D721Med (cell line): ENCODE measurements around the gene DENND10.
"Not testable (repeated sequence)": the region's sequence is repeated elsewhere in the genome, so short reads cannot be mapped to it uniquely, and the experiment has no call there.

Source experiments
- DNase-seq: peaks from one replicate; pipeline ENCODE4 v3.0.0; 2011; ENCODE audit warnings: low spot score; ENCODE audit not compliant: insufficient read length
- FAIRE-seq: peaks from 2 replicates; lab custom pipeline; 2011; peaks lifted over from hg19 to GRCh38; lab: Jason Lieb, UNC
- CTCF ChIP-seq: IDR thresholded peaks from 2 replicates; pipeline ENCODE4 v1.5.1; 2012; ENCODE audit warnings: mild to moderate bottlenecking, control low read depth; ENCODE audit not compliant: insufficient read depth; ENCODE audit errors: missing control alignments

The DENND10 gene

GRCh38 chr10:119101366-119102098, 2.4 kb upstream of the DENND10 start:
- no peak for DNase-seq
- no peak for FAIRE-seq
- no peak for TF ChIP-seq CTCF

GRCh38 chr10:119103241-119103902, 541 bp upstream of the DENND10 start:
- TF ChIP-seq CTCF, result no peak
- FAIRE-seq (no peak), DNase-seq (no peak)

DNA sequence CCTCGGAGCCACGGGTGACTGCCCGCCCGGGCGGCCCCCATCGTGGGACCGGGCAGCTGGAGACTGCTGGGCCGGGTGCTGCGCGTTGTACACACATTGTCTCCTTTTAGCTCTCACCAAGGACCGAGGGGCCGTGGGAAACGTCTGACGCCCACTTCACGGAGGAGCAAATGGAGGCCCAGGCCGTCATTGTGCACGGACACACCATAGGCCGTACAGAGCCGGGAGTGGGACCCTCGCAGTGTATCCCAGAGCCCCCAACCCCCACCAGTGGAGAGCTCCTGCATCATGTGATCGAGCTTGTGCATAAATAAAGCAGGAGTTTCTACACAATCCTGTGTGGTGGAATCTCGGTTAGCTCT, 722 bp downstream of the DENND10 start:
- FAIRE-seq, result no peak
- TF ChIP-seq CTCF, result no peak
- DNase-seq, result no peak

GRCh38 chr10:119105155-119105554, 1.2 kb downstream of the DENND10 start:
- DNase-seq (no peak), FAIRE-seq (no peak)
- no peak for TF ChIP-seq CTCF

DNA sequence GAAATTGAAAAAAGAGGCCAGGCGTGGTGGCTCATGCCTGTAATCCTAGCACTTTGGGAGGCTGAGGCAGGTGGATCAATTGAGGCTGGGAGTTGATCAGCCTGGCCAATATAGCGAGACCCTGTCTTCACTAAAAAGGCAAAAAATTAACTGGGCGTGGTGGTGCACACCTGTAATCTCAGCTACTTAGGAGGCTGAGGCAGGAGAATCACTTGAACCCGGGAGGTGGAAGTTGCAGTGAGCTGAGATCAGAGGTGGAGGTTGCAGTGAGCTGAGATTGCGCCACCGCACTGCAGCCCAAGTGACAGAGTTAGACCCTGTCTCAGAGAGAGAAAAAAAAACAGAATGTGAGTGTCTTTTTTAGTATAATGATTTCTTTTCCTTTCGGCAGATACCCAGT, 2.0 kb downstream of the DENND10 start:
- FAIRE-seq, DNase-seq: not testable (repeated sequence)

DNA sequence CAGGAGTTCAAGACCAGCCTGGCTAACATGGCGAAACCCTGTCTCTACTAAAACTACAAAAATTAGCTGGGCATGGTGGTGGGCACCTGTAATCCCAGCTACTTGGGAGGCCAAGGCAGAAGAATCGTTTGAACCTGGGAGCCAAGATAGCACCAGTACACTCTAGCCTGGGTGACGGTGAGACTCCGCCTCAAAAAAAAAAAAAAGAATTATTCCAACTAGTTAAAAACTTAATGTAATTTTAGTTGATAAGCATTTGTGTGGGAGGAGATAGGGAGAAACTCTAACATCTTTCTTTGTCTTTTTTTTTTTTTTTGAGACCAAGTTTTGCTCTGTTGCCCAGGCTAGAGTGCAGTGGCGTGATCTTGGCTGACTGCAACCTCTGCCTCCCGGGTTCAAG, 3.2 kb downstream of the DENND10 start:
- FAIRE-seq, DNase-seq: not testable (repeated sequence)

DNA sequence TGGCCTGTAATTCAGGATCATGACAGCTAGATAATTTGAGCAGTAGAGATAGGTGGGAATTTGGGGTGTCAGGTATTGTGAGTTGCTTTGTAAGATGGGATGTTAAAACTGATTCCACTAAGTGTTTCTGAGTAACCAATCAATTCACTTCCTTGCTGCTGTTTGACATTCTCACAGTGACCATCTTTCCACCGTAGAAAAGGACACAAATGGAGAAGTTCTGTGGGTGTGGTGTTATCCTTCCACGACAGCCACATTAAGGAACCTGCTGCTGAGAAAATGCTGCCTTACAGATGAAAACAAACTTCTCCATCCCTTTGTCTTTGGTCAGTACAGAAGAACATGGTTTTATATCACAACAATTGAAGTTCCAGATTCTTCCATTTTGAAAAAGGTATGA, 3.9 kb downstream of the DENND10 start:
- not testable (repeated sequence) for DNase-seq, FAIRE-seq

- FAIRE-seq (no peak), DNase-seq (no peak)
- TF ChIP-seq CTCF, result no peak
Measured at GRCh38 chr10:119112056-119112455, 8.1 kb downstream of the DENND10 start.
